ENCODE data around the gene BACE2. TPM values are rescaled to one million over a fixed set of nuclear protein-coding genes. Genes with fewer than 3 reads are reported as not detected.

Gene BACE2
- total RNA-seq, 2 donors from 2014 or later: 9.1 to 16.7 TPM

- DNase-seq: peak; percentile 81
- Histone ChIP-seq H3K4me3 (ENCODE audit: low read length) (peak overlapping the region; percentile 74), H3K27me3 (ENCODE audit: control insufficient read depth, insufficient read depth, low read length, poor library complexity, severe bottlenecking) (peaks cover 37% of the 10 kb centered on the region), H3K4me1 (ENCODE audit: control insufficient read depth, insufficient read depth, low read length) (no peaks in the 10 kb centered on the region), H3K9ac (ENCODE audit: extremely low read depth, low read length, poor library complexity, severe bottlenecking) (peak overlapping the region; percentile 22), H3K9me3 (ENCODE audit: control insufficient read depth, low read length) (no peaks in the 10 kb centered on the region), H3K27ac (ENCODE audit: low read depth, low read length) (no peak overlapping the region), H3K36me3 (ENCODE audit: control insufficient read depth, insufficient read depth, low read length) (no peaks in the 10 kb centered on the region)
- WGBS, 2 experiments (ENCODE audit: insufficient coverage in 1 of 2, insufficient read length in 1 of 2): 1 to 4% methylated on average over 21 to 67 of the region's 75 CpGs
- Mint-ChIP-seq H3K4me1 (peaks cover 13% of the 10 kb centered on the region), H3K27ac (no peak overlapping the region), H3K27me3 (ENCODE audit: insufficient read depth) (peaks cover 32% of the 10 kb centered on the region), H3K4me3 (peak overlapping the region; percentile 62), H3K36me3 (ENCODE audit: low read depth) (no peaks in the 10 kb centered on the region), H3K9me3 (no peaks in the 10 kb centered on the region)
- TF ChIP-seq CTCF (conservative IDR thresholded peaks at IDR 0.05): peak; percentile 42
These were observed 664 bp downstream of the BACE2 start for GRCh38 chr21:41168391-41169257.

GRCh38 chr21:41169258-41169576 is 1.3 kb downstream of the BACE2 start:
- H3K27me3 ChIP-seq (ENCODE audit: control insufficient read depth, insufficient read depth, low read length, poor library complexity, severe bottlenecking): peaks cover 37% of the 10 kb centered on the region
- Mint-ChIP-seq H3K4me3 (peak overlapping the region; percentile 62), H3K4me1 (peaks cover 13% of the 10 kb centered on the region)

GRCh38 chr21:41169701-41170100 is 1.7 kb downstream of the BACE2 start:
- H3K27ac Mint-ChIP-seq: no peak overlapping the region
- WGBS, 2 experiments (ENCODE audit: insufficient coverage in 1 of 2, insufficient read length in 1 of 2): 73 to 75% methylated on average over 3 to 6 of the region's 6 CpGs
- no peak for TF ChIP-seq CTCF (conservative IDR thresholded peaks at IDR 0.05)
- Histone ChIP-seq H3K9me3 (ENCODE audit: control insufficient read depth, low read length) (no peaks in the 10 kb centered on the region), H3K27me3 (ENCODE audit: control insufficient read depth, insufficient read depth, low read length, poor library complexity, severe bottlenecking) (peaks cover 37% of the 10 kb centered on the region), H3K36me3 (ENCODE audit: control insufficient read depth, insufficient read depth, low read length) (no peaks in the 10 kb centered on the region), H3K4me1 (ENCODE audit: control insufficient read depth, insufficient read depth, low read length) (no peaks in the 10 kb centered on the region), H3K9ac (ENCODE audit: extremely low read depth, low read length, poor library complexity, severe bottlenecking) (no peak overlapping the region), H3K4me3 (ENCODE audit: low read length) (no peak overlapping the region), H3K27ac (ENCODE audit: low read depth, low read length) (no peak overlapping the region)
- H3K36me3 Mint-ChIP-seq (ENCODE audit: low read depth): no peaks in the 10 kb centered on the region
- peak overlapping the region; percentile 62 for H3K4me3 Mint-ChIP-seq
- no peaks in the 10 kb centered on the region for H3K9me3 Mint-ChIP-seq
- H3K27me3 Mint-ChIP-seq (ENCODE audit: insufficient read depth): peaks cover 29% of the 10 kb centered on the region
- DNase-seq: no peak
- H3K4me1 Mint-ChIP-seq: peaks cover 13% of the 10 kb centered on the region

More at GRCh38 chr21:41169258-41169576, 1.3 kb downstream of the BACE2 start:
- Mint-ChIP-seq H3K36me3 (ENCODE audit: low read depth) (no peaks in the 10 kb centered on the region), H3K9me3 (no peaks in the 10 kb centered on the region), H3K27ac (no peak overlapping the region), H3K27me3 (ENCODE audit: insufficient read depth) (peaks cover 29% of the 10 kb centered on the region)
- Histone ChIP-seq H3K9ac (ENCODE audit: extremely low read depth, low read length, poor library complexity, severe bottlenecking) (peak overlapping the region; percentile 22), H3K27ac (ENCODE audit: low read depth, low read length) (no peak overlapping the region), H3K9me3 (ENCODE audit: control insufficient read depth, low read length) (no peaks in the 10 kb centered on the region), H3K36me3 (ENCODE audit: control insufficient read depth, insufficient read depth, low read length) (no peaks in the 10 kb centered on the region), H3K4me3 (ENCODE audit: low read length) (peak overlapping the region; percentile 71), H3K4me1 (ENCODE audit: control insufficient read depth, insufficient read depth, low read length) (no peaks in the 10 kb centered on the region)
- TF ChIP-seq CTCF (conservative IDR thresholded peaks at IDR 0.05): no peak
- WGBS, 2 experiments (ENCODE audit: insufficient coverage in 1 of 2, insufficient read length in 1 of 2): 17 to 32% methylated on average over 2 to 3 of the region's 3 CpGs
- no peak for DNase-seq

Measured in endodermal cell (in vitro differentiated cells).